ENCODE results near the gene BCL2.

DNA sequence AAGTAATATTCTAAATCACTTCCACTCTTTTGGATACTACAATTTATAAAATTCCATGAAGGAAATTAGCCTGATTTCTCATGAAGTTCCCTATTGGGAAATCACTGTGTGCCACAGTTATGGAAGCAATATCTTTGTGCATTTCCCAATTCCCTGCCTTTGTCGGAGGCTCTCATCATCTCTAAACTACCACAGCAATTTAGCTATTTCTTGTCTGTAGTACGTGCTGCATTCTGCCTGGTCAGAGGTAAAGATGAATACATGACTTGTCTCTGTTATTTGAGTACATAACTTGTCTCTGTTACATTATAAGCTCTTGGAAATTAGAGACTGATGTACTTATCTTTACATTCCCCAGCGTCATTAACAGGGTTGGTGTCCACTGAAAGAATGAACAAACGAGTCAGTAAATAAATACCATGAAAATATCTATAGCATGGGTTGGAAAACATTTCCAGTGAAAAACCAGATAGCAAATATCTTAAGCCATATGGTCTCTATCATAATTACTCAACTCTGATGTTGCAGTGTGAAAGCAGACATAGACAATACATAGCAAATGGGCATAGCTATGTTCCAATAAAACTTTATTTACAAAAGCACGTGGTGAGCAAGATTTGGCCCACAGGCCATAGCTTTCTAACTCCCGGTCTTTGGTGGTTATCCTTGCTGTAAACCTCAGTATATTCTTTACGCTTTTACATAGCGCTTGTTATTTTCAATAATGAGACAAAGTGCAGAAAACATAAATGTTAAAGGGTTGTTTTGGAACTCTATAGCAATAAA, 78.8 kb downstream of the BCL2 start:
- TF ChIP-seq, protein P1, sequence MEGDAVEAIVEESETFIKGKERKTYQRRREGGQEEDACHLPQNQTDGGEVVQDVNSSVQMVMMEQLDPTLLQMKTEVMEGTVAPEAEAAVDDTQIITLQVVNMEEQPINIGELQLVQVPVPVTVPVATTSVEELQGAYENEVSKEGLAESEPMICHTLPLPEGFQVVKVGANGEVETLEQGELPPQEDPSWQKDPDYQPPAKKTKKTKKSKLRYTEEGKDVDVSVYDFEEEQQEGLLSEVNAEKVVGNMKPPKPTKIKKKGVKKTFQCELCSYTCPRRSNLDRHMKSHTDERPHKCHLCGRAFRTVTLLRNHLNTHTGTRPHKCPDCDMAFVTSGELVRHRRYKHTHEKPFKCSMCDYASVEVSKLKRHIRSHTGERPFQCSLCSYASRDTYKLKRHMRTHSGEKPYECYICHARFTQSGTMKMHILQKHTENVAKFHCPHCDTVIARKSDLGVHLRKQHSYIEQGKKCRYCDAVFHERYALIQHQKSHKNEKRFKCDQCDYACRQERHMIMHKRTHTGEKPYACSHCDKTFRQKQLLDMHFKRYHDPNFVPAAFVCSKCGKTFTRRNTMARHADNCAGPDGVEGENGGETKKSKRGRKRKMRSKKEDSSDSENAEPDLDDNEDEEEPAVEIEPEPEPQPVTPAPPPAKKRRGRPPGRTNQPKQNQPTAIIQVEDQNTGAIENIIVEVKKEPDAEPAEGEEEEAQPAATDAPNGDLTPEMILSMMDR (IDR thresholded peaks at IDR 0.05): no peak
- TF ChIP-seq POLR2A (IDR thresholded peaks at IDR 0.05): no peak
- TF ChIP-seq POLR2AphosphoS5 (IDR thresholded peaks at IDR 0.05): peak in 1 of 3 donors; percentile 50
- TF ChIP-seq EP300 (IDR thresholded peaks at IDR 0.05): no peak
